HepG2 (cell line): Measurements from ENCODE around the gene NKX3-2. TPM values are rescaled to one million over a fixed set of nuclear protein-coding genes. Genes with fewer than 3 reads are reported as not detected.

ENCODE experiments used
- ATAC-seq: fragments of 200-7000 bp; cut with Tn5 transposase; 3 replicates; pipeline ENCODE4 v1.9.1; 2020; ENCODE audit warnings: mild to moderate bottlenecking, moderate library complexity
- BruUV-seq: library from RNA; stranded (reverse); fragments of 400-500 nt; replicated peaks from 2 replicates; lab custom pipeline; 2021; lab: Mats Ljungman, UMichigan
- CTCF ChIA-PET: fragments of 300-600 bp; formaldehyde crosslinking; extraction: SDS; loops from one replicate; lab custom pipeline; 2021; ENCODE audit warnings: low total read pairs, inconsistent platforms, low intra/inter-chr PET ratio; lab: Yijun Ruan, JAX
- POLR2A ChIA-PET: fragments of 350-600 bp; sonication (Branson Sonifier 250); formaldehyde crosslinking; loops from one replicate; lab custom pipeline; 2020; ENCODE audit warnings: antibody characterized with exemption, inconsistent platforms; lab: Yijun Ruan, JAX
- DNase-seq: peaks from one replicate; pipeline ENCODE4 v3.0.0-alpha.2; 2015; ENCODE audit warnings: low spot score
- FAIRE-seq: peaks from 3 replicates; lab custom pipeline; 2011; peaks lifted over from hg19 to GRCh38; lab: Jason Lieb, UNC
- H2AFZ ChIP-seq: one replicate; pipeline ENCODE4 v1.6.1; 2011; ENCODE audit warnings: low read length, inconsistent platforms
- H3K27ac ChIP-seq: fragments of 300-600 bp; 3 replicates; pipeline ENCODE4 v1.8.0; 2011; ENCODE audit warnings: mixed run types, mild to moderate bottlenecking, mixed read lengths, low read length, inconsistent platforms; ENCODE audit not compliant: insufficient read depth; ENCODE audit errors: extremely low read length
- H3K27me3 ChIP-seq, 2 experiments: fragments of 200-600 bp in 1 of 2; 2 replicates in 1 of 2; 3 replicates in 1 of 2; pipeline versions ENCODE4 v1.6.0 to v1.8.0; 2011; ENCODE audit warnings: low read length in 2 of 2, mild to moderate bottlenecking in 2 of 2, moderate library complexity in 2 of 2, inconsistent platforms in 1 of 2; ENCODE audit not compliant: insufficient read depth in 2 of 2, control insufficient read depth in 1 of 2
- H3K36me3 ChIP-seq, 2 experiments: fragments of 200-600 bp in 1 of 2; replicated peaks in 1 of 2; 2 replicates in 1 of 2; 3 replicates in 1 of 2; pipeline versions ENCODE4 v1.5.1 to v1.8.0; 2011; ENCODE audit warnings: low read length in 2 of 2, inconsistent platforms in 1 of 2; ENCODE audit not compliant: insufficient read depth in 2 of 2, control insufficient read depth in 1 of 2
- H3K4me1 ChIP-seq: 2 replicates; pipeline ENCODE4 v1.5.1; 2012; ENCODE audit warnings: low read length, inconsistent platforms; ENCODE audit not compliant: insufficient read depth
- H3K4me2 ChIP-seq: 2 replicates; pipeline ENCODE4 v1.6.0; 2011; ENCODE audit warnings: low read depth, low read length, inconsistent platforms
- H3K4me3 ChIP-seq, 3 experiments: fragments of 200-600 bp in 1 of 3; sonication (generic), shearing (Covaris generic) in 1 of 3; replicated peaks in 1 of 3; 2 replicates each; pipeline ENCODE4 v1.5.1; 2011 to 2016; ENCODE audit warnings: low read length in 3 of 3, inconsistent platforms in 2 of 3, low read depth in 2 of 3, mild to moderate bottlenecking in 2 of 3, control low read depth in 1 of 3, mixed read lengths in 1 of 3; ENCODE audit not compliant: insufficient read depth in 1 of 3
- H3K79me2 ChIP-seq: one replicate; pipeline ENCODE4 v1.6.1; 2011; ENCODE audit warnings: low read length, inconsistent platforms; ENCODE audit not compliant: insufficient read depth
- H3K9ac ChIP-seq: 2 replicates; pipeline ENCODE4 v1.6.0; 2011; ENCODE audit warnings: mild to moderate bottlenecking, low read depth, low read length, inconsistent platforms; ENCODE audit not compliant: insufficient read depth
- H3K9me3 ChIP-seq: 2 replicates; pipeline ENCODE4 v1.5.1; 2012; ENCODE audit warnings: mild to moderate bottlenecking, low read length
- H4K20me1 ChIP-seq: 2 replicates; pipeline ENCODE4 v1.6.0; 2011; ENCODE audit warnings: inconsistent platforms, mild to moderate bottlenecking, low read length, moderate library complexity; ENCODE audit not compliant: insufficient read depth
- DNMT1 ChIP-seq: sonication (generic); formaldehyde crosslinking; IDR thresholded peaks from 2 replicates; pipeline ENCODE4 v1.5.1; 2020; ENCODE audit warnings: mild to moderate bottlenecking, missing genetic modification reagents
- RBM39 ChIP-seq: fragments of 200-400 bp; formaldehyde crosslinking; IDR thresholded peaks from one replicate; pipeline ENCODE4 v1.6.1; 2018; ENCODE audit warnings: antibody characterized with exemption, mild to moderate bottlenecking, low read depth, low read length; ENCODE audit not compliant: poor library complexity, severe bottlenecking
- TGIF2 ChIP-seq: IDR thresholded peaks from 2 replicates; pipeline ENCODE4 v1.6.1; 2016; ENCODE audit warnings: control low read depth, missing compliant biosample characterization
- ZHX2 ChIP-seq, 2 experiments: sonication (generic) in 1 of 2; formaldehyde crosslinking in 1 of 2; IDR thresholded peaks; 2 replicates each; pipeline versions ENCODE4 v1.6.1 to v1.9.0; 2014 to 2022; ENCODE audit warnings: antibody characterized with exemption in 1 of 2, borderline replicate concordance in 1 of 2, inconsistent platforms in 1 of 2, low read depth in 1 of 2, missing genetic modification reagents in 1 of 2
- ZNF124 ChIP-seq: sonication (generic); formaldehyde crosslinking; IDR thresholded peaks from 2 replicates; pipeline ENCODE4 v1.4.0; 2020; ENCODE audit warnings: missing genetic modification reagents
- ZNF24 ChIP-seq: fragments of 450-650 bp; IDR thresholded peaks from 2 replicates; pipeline ENCODE4 v1.6.1; 2017; ENCODE audit warnings: antibody characterized with exemption, mild to moderate bottlenecking
- ZNF468 ChIP-seq: sonication (generic); formaldehyde crosslinking; IDR thresholded peaks from 2 replicates; pipeline ENCODE4 v1.8.0; 2022; ENCODE audit warnings: mild to moderate bottlenecking, moderate library complexity, missing genetic modification reagents
- WGBS: methylation state at CpG from one replicate; pipeline ENCODE4 v1.1.6; 2017; ENCODE audit warnings: low lambda C conversion rate; 5-methylcytosine and 5-hydroxymethylcytosine counted together
- in situ Hi-C: cut with HindIII; loops from 2 replicates; pipeline ENCODE4 v1.10.0; 2017; ENCODE audit warnings: low pct_unique_long_range_greater_than_20kb; ENCODE audit not compliant: extremely low pct_ligation_motif_present
- intact Hi-C: fragments of 100-400 bp; cut with micrococcal nuclease; formaldehyde crosslinking; loops from one replicate; pipeline ENCODE4 v1.10.0; 2022; ENCODE audit not compliant: unreplicated experiment
- polyA plus RNA-seq, 8 experiments: library from polyadenylated mRNA; depleted of rRNA in 3 of 8; stranded (reverse) in 7 of 8; unstranded in 1 of 8; fragments of >200 nt; fragmentation: Illumina TruSeq in 4 of 8; extraction: Trizol in 4 of 8; gene quantifications; 2 replicates each; pipeline versions ENCODE4 v1.2.1 to v1.2.3, GENCODE V29; 2011 to 2016; ENCODE audit warnings: low read depth in 4 of 8, missing spikeins in 1 of 8, mixed read lengths in 1 of 8; ENCODE audit not compliant: insufficient read depth in 1 of 8
- total RNA-seq, 5 experiments: library from RNA; depleted of rRNA; stranded (reverse); fragments of >200 nt; fragmentation: Illumina TruSeq; extraction: Trizol; gene quantifications; 2 replicates each; pipeline ENCODE4 v1.2.3, GENCODE V29; 2016; ENCODE audit warnings: low read depth in 1 of 5

The NKX3-2 gene
- total and polyA plus RNA-seq, 2 of the 13 experiments (the other 11 are each of a cell fraction or from before 2014, with no cell fraction given): 0.07 to 0.13 TPM

DNA sequence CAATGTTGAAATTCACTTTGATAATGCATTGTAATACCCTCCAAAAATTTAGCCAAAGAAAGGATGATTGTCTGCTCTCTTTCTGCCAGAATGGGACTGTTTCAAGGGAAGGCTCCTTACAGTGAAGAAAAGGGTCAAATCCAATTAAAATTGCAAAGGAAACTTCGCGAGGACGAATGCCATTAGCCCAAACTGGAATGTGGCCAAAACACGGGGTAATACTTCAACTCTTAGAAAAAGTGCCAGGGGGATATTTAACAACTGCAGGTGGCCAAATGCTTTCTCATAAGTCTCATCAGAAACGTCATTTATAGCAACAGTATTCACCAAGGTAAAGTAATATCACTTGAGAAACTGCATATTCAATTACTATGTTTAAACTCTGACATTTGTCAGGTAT is 29.0 kb downstream of the NKX3-2 start:
- ChIA-PET CTCF (no interaction called here), POLR2A (no interaction called here)
- H3K4me1 ChIP-seq: no peaks in the 10 kb centered on the region
- no peaks in the 10 kb centered on the region for H4K20me1 ChIP-seq
- intact Hi-C loops: no loop called here
- H3K9me3 ChIP-seq: no peaks in the 10 kb centered on the region
- no peaks in the 10 kb centered on the region for H3K36me3 ChIP-seq
- no peak for FAIRE-seq
- no peak overlapping the region for H3K9ac ChIP-seq
- ATAC-seq: no peak
- in situ Hi-C loops: no loop called here
- WGBS: 0% methylated on average over 5 of the region's 5 CpGs
- no peak overlapping the region for H3K27ac ChIP-seq
- TF ChIP-seq DNMT1 (CRISPR knock-in tag) (no peak), ZHX2 (IDR thresholded peaks at IDR 0.05; ENCODE audit: low read depth) (no peak), ZHX2 (CRISPR knock-in tag; IDR thresholded peaks at IDR 0.05; ENCODE audit: borderline replicate concordance) (no peak), ZNF24 (no peak), ZNF124 (CRISPR knock-in tag) (no peak), RBM39 (no peak), ZNF468 (CRISPR knock-in tag) (no peak), TGIF2 (CRISPR knock-in tag) (no peak)
- DNase-seq: no peak
- H3K79me2 ChIP-seq: no peaks in the 10 kb centered on the region
- no TSS peak for BruUV-seq
- H3K27me3 ChIP-seq: peaks cover 0 to 6% of the 10 kb centered on the region in 2 experiments; a peak in 2 of 5 replicates
- no peak overlapping the region for H3K4me3 ChIP-seq
- H3K4me2 ChIP-seq: no peak overlapping the region
- H2AFZ ChIP-seq: no peak overlapping the region
